D721Med (cell line): ENCODE measurements around the gene NOL3.

Experiments
- DNase-seq: peaks from one replicate; pipeline ENCODE4 v3.0.0; 2011; ENCODE audit warnings: low spot score; ENCODE audit not compliant: insufficient read length
- FAIRE-seq: peaks from 2 replicates; lab custom pipeline; 2011; peaks lifted over from hg19 to GRCh38; lab: Jason Lieb, UNC
- CTCF ChIP-seq: IDR thresholded peaks from 2 replicates; pipeline ENCODE4 v1.5.1; 2012; ENCODE audit warnings: mild to moderate bottlenecking, control low read depth; ENCODE audit not compliant: insufficient read depth; ENCODE audit errors: missing control alignments

Gene NOL3

GRCh38 chr16:67166598-67167168 is 3.7 kb upstream of the NOL3 start:
- FAIRE-seq (no peak), DNase-seq (no peak)
- no peak for TF ChIP-seq CTCF

GRCh38 chr16:67167588-67167987 is 2.8 kb upstream of the NOL3 start:
- TF ChIP-seq CTCF, result no peak
- FAIRE-seq, result no peak
- no peak for DNase-seq

GRCh38 chr16:67169011-67169451 is 1.3 kb upstream of the NOL3 start:
- DNase-seq (no peak), FAIRE-seq (no peak)

GRCh38 chr16:67169642-67170167 is 633 bp upstream of the NOL3 start:
- no peak for DNase-seq
- FAIRE-seq, result no peak
- TF ChIP-seq CTCF, result peak; percentile 62

More at GRCh38 chr16:67169011-67169451, 1.3 kb upstream of the NOL3 start:
- TF ChIP-seq CTCF, result no peak

GRCh38 chr16:67170949-67171649 is 761 bp downstream of the NOL3 start:
- FAIRE-seq (no peak), DNase-seq (no peak)
- no peak for TF ChIP-seq CTCF

- DNase-seq, result no peak
- TF ChIP-seq CTCF, result no peak
- no peak for FAIRE-seq
Measured at GRCh38 chr16:67173323-67173722, 3.0 kb downstream of the NOL3 start.
